Stimulated activated naive CD8-positive, alpha-beta T cell treated with anti-CD3 and anti-CD28 coated beads, Interleukin-15, Interleukin-2, amounts not matched to agents 100 ng/mL and 50 ng/mL, for 24 hours (primary cell): ENCODE results near the gene LRP1B.

Source experiments
- H3K27ac Mint-ChIP-seq: one replicate; pipeline ENCODE4 v1.8.0; 2021; ENCODE audit warnings: mild to moderate bottlenecking, mixed read lengths
- H3K27me3 Mint-ChIP-seq: one replicate; pipeline ENCODE4 v1.8.0; 2021; ENCODE audit warnings: mixed read lengths
- H3K36me3 Mint-ChIP-seq: one replicate; pipeline ENCODE4 v1.8.0; 2021; ENCODE audit warnings: low read depth, mixed read lengths
- H3K4me1 Mint-ChIP-seq: one replicate; pipeline ENCODE4 v1.8.0; 2021; ENCODE audit warnings: low read depth, mixed read lengths
- H3K4me3 Mint-ChIP-seq: one replicate; pipeline ENCODE4 v1.8.0; 2021; ENCODE audit warnings: mild to moderate bottlenecking, mixed read lengths
- H3K9me3 Mint-ChIP-seq: one replicate; pipeline ENCODE4 v1.8.0; 2021; ENCODE audit warnings: mixed read lengths

LRP1B gene

GRCh38 chr2:142076317-142076716 lies 54.5 kb downstream of the LRP1B start:
- H3K9me3 Mint-ChIP-seq, result peaks cover 9% of the 10 kb centered on the region
- H3K4me1 Mint-ChIP-seq, result no peaks in the 10 kb centered on the region
- no peaks in the 10 kb centered on the region for H3K36me3 Mint-ChIP-seq
- no peak overlapping the region for H3K4me3 Mint-ChIP-seq
- H3K27ac Mint-ChIP-seq, result no peak overlapping the region
- H3K27me3 Mint-ChIP-seq, result no peaks in the 10 kb centered on the region

- H3K9me3 Mint-ChIP-seq, result peaks cover 9% of the 10 kb centered on the region
- no peaks in the 10 kb centered on the region for H3K4me1 Mint-ChIP-seq
- H3K36me3 Mint-ChIP-seq, result no peaks in the 10 kb centered on the region
- no peak overlapping the region for H3K4me3 Mint-ChIP-seq
- H3K27ac Mint-ChIP-seq, result no peak overlapping the region
- H3K27me3 Mint-ChIP-seq, result no peaks in the 10 kb centered on the region
Observed at GRCh38 chr2:142075826-142076225, 55.0 kb downstream of the LRP1B start.

GRCh38 chr2:142069251-142069888 lies 61.4 kb downstream of the LRP1B start:
- no peaks in the 10 kb centered on the region for H3K36me3 Mint-ChIP-seq
- H3K4me1 Mint-ChIP-seq, result no peaks in the 10 kb centered on the region
- H3K27me3 Mint-ChIP-seq, result no peaks in the 10 kb centered on the region
- no peak overlapping the region for H3K27ac Mint-ChIP-seq
- H3K9me3 Mint-ChIP-seq, result peaks cover 10% of the 10 kb centered on the region
- no peak overlapping the region for H3K4me3 Mint-ChIP-seq

GRCh38 chr2:142065700-142066099 lies 65.1 kb downstream of the LRP1B start:
- no peaks in the 10 kb centered on the region for H3K27me3 Mint-ChIP-seq
- H3K27ac Mint-ChIP-seq, result no peak overlapping the region
- no peak overlapping the region for H3K4me3 Mint-ChIP-seq
- H3K4me1 Mint-ChIP-seq, result no peaks in the 10 kb centered on the region
- H3K36me3 Mint-ChIP-seq, result no peaks in the 10 kb centered on the region
- peaks cover 4% of the 10 kb centered on the region for H3K9me3 Mint-ChIP-seq

- H3K27me3 Mint-ChIP-seq, result no peaks in the 10 kb centered on the region
Observed at GRCh38 chr2:142065156-142065555, 65.7 kb downstream of the LRP1B start.

GRCh38 chr2:142061733-142062132 lies 69.1 kb downstream of the LRP1B start:
- no peaks in the 10 kb centered on the region for H3K4me1 Mint-ChIP-seq
- H3K4me3 Mint-ChIP-seq, result no peak overlapping the region
- no peaks in the 10 kb centered on the region for H3K27me3 Mint-ChIP-seq
- no peak overlapping the region for H3K27ac Mint-ChIP-seq
- peaks cover 3% of the 10 kb centered on the region for H3K9me3 Mint-ChIP-seq
- no peaks in the 10 kb centered on the region for H3K36me3 Mint-ChIP-seq

More at GRCh38 chr2:142065156-142065555, 65.7 kb downstream of the LRP1B start:
- H3K27ac Mint-ChIP-seq, result no peak overlapping the region
- H3K4me1 Mint-ChIP-seq, result no peaks in the 10 kb centered on the region
- H3K4me3 Mint-ChIP-seq, result no peak overlapping the region
- no peaks in the 10 kb centered on the region for H3K36me3 Mint-ChIP-seq
- no peaks in the 10 kb centered on the region for H3K9me3 Mint-ChIP-seq

GRCh38 chr2:142058149-142058548 lies 72.7 kb downstream of the LRP1B start:
- H3K9me3 Mint-ChIP-seq, result peaks cover 7% of the 10 kb centered on the region
- no peak overlapping the region for H3K4me3 Mint-ChIP-seq
- no peak overlapping the region for H3K27ac Mint-ChIP-seq
- no peaks in the 10 kb centered on the region for H3K4me1 Mint-ChIP-seq
- H3K27me3 Mint-ChIP-seq, result no peaks in the 10 kb centered on the region
- no peaks in the 10 kb centered on the region for H3K36me3 Mint-ChIP-seq

- Mint-ChIP-seq H3K9me3 (peaks cover 7% of the 10 kb centered on the region), H3K4me3 (no peak overlapping the region), H3K27ac (no peak overlapping the region), H3K4me1 (no peaks in the 10 kb centered on the region), H3K36me3 (no peaks in the 10 kb centered on the region), H3K27me3 (no peaks in the 10 kb centered on the region)
Observed at GRCh38 chr2:142056784-142057183, 74.0 kb downstream of the LRP1B start.

GRCh38 chr2:142052220-142052863 lies 78.5 kb downstream of the LRP1B start:
- Mint-ChIP-seq H3K27ac (no peak overlapping the region), H3K4me1 (no peaks in the 10 kb centered on the region), H3K36me3 (no peaks in the 10 kb centered on the region), H3K4me3 (no peak overlapping the region), H3K9me3 (peaks cover 4% of the 10 kb centered on the region), H3K27me3 (no peaks in the 10 kb centered on the region)

GRCh38 chr2:142048581-142048980 lies 82.2 kb downstream of the LRP1B start:
- Mint-ChIP-seq H3K27ac (no peak overlapping the region), H3K27me3 (no peaks in the 10 kb centered on the region), H3K9me3 (no peaks in the 10 kb centered on the region), H3K36me3 (no peaks in the 10 kb centered on the region), H3K4me3 (no peak overlapping the region), H3K4me1 (no peaks in the 10 kb centered on the region)

- no peaks in the 10 kb centered on the region for H3K9me3 Mint-ChIP-seq
- no peak overlapping the region for H3K27ac Mint-ChIP-seq
- no peaks in the 10 kb centered on the region for H3K27me3 Mint-ChIP-seq
- no peaks in the 10 kb centered on the region for H3K4me1 Mint-ChIP-seq
- H3K36me3 Mint-ChIP-seq, result no peaks in the 10 kb centered on the region
- H3K4me3 Mint-ChIP-seq, result no peak overlapping the region
Observed at GRCh38 chr2:142045641-142046040, 85.2 kb downstream of the LRP1B start.

- no peaks in the 10 kb centered on the region for H3K36me3 Mint-ChIP-seq
- H3K27ac Mint-ChIP-seq, result no peak overlapping the region
- no peaks in the 10 kb centered on the region for H3K27me3 Mint-ChIP-seq
- H3K4me1 Mint-ChIP-seq, result no peaks in the 10 kb centered on the region
- peaks cover 5% of the 10 kb centered on the region for H3K9me3 Mint-ChIP-seq
- no peak overlapping the region for H3K4me3 Mint-ChIP-seq
Observed at GRCh38 chr2:142044197-142044596, 86.6 kb downstream of the LRP1B start.

- Mint-ChIP-seq H3K9me3 (peaks cover 5% of the 10 kb centered on the region), H3K27ac (no peak overlapping the region), H3K4me3 (no peak overlapping the region), H3K27me3 (no peaks in the 10 kb centered on the region), H3K4me1 (no peaks in the 10 kb centered on the region), H3K36me3 (no peaks in the 10 kb centered on the region)
Observed at GRCh38 chr2:142042536-142043199, 88.1 kb downstream of the LRP1B start.

GRCh38 chr2:142041996-142042395 lies 88.8 kb downstream of the LRP1B start:
- no peak overlapping the region for H3K4me3 Mint-ChIP-seq
- no peaks in the 10 kb centered on the region for H3K4me1 Mint-ChIP-seq
- peaks cover 5% of the 10 kb centered on the region for H3K9me3 Mint-ChIP-seq
- H3K27me3 Mint-ChIP-seq, result no peaks in the 10 kb centered on the region
- H3K27ac Mint-ChIP-seq, result no peak overlapping the region
- no peaks in the 10 kb centered on the region for H3K36me3 Mint-ChIP-seq

GRCh38 chr2:142041105-142041504 lies 89.7 kb downstream of the LRP1B start:
- H3K4me3 Mint-ChIP-seq, result no peak overlapping the region
- H3K9me3 Mint-ChIP-seq, result peaks cover 5% of the 10 kb centered on the region
- H3K4me1 Mint-ChIP-seq, result no peaks in the 10 kb centered on the region
- no peaks in the 10 kb centered on the region for H3K27me3 Mint-ChIP-seq
- no peaks in the 10 kb centered on the region for H3K36me3 Mint-ChIP-seq
- H3K27ac Mint-ChIP-seq, result no peak overlapping the region
